Hepatocyte (in vitro differentiated cells): ENCODE results near the gene PRDM5.

Source experiments
- EZH2 ChIP-seq: fragments of 200-600 bp; sonication (generic); IDR thresholded peaks from 2 replicates; pipeline ENCODE4 v1.6.1; 2016; ENCODE audit warnings: antibody characterized with exemption, mild to moderate bottlenecking, borderline replicate concordance
- TF ChIP-seq, protein P1 (sequence below): fragments of 200-600 bp; sonication (generic); IDR thresholded peaks from 2 replicates; pipeline ENCODE4 v1.5.1; 2016; ENCODE audit warnings: antibody characterized with exemption, mild to moderate bottlenecking; ENCODE audit not compliant: poor library complexity

DNA sequence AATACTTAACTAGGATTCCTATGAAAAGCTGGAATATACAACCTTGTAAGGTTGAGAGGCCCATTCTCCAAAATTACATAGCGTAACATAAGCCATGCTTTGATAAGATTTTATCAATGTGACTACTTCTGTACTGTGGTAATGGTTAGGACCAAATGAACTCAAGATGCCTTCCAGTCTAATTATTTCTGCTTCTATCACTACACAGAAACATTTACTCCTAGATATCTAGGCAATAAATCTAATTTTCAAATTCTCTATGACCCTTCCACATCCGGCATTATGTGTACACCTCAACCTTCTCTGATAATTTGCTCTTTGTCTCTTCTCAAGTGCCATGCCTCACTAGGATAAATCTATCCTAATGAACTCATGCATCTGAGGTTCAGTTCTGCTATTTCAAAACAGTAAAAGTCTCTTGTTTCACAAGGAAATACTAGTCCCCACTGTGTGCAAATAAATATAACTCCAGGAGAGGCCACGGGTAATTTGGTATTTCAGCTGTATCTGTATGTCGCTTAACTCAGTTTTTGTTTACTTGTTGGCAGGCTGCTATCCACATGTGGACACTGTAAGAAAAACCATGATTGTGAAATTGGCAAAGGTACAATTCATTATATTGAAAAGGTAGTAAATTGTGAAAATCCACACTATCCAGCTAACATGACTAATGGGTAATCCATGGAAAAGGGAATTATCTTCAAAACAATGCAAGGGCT is 93.3 kb downstream of the PRDM5 start:
- no peak for TF ChIP-seq EZH2
- TF ChIP-seq, protein P1, sequence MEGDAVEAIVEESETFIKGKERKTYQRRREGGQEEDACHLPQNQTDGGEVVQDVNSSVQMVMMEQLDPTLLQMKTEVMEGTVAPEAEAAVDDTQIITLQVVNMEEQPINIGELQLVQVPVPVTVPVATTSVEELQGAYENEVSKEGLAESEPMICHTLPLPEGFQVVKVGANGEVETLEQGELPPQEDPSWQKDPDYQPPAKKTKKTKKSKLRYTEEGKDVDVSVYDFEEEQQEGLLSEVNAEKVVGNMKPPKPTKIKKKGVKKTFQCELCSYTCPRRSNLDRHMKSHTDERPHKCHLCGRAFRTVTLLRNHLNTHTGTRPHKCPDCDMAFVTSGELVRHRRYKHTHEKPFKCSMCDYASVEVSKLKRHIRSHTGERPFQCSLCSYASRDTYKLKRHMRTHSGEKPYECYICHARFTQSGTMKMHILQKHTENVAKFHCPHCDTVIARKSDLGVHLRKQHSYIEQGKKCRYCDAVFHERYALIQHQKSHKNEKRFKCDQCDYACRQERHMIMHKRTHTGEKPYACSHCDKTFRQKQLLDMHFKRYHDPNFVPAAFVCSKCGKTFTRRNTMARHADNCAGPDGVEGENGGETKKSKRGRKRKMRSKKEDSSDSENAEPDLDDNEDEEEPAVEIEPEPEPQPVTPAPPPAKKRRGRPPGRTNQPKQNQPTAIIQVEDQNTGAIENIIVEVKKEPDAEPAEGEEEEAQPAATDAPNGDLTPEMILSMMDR, result no peak
